ENCODE results near the gene SAMD4B. TPM values are rescaled to one million over a fixed set of nuclear protein-coding genes. Genes with fewer than 3 reads are reported as not detected.

Gene SAMD4B
- total and polyA plus RNA-seq, 9 of the 15 experiments (the other 6 are each of a cell fraction or from before 2014, with no cell fraction given), result 3.4 to 90.5 (median 38.0) TPM

- TF ChIP-seq HMBOX1 (IDR thresholded peaks at IDR 0.05) (no peak), ZNF224 (CRISPR knock-in tag; IDR thresholded peaks at IDR 0.05) (no peak), SOX6 (IDR thresholded peaks at IDR 0.05) (peak; percentile 76), CXXC5 (CRISPR knock-in tag; IDR thresholded peaks at IDR 0.05) (peak; percentile 97), JUN (IDR thresholded peaks at IDR 0.05; ENCODE audit: borderline replicate concordance, low read depth, low read length) (peak; percentile 39; the same call in 1 of the 2 replicates), JUN (CRISPR knock-in tag; IDR thresholded peaks at IDR 0.05; ENCODE audit: borderline replicate concordance) (no peak; the same call in 1 of the 2 replicates), ZNF696 (CRISPR knock-in tag; conservative IDR thresholded peaks at IDR 0.05) (no peak), PHF8 (IDR thresholded peaks at IDR 0.05; ENCODE audit: borderline replicate concordance, low read length) (peak; percentile 44; the same call in 1 of the 2 replicates), BCOR (IDR thresholded peaks at IDR 0.05) (peak; percentile 52), VEZF1 (CRISPR knock-in tag; IDR thresholded peaks at IDR 0.05) (peak; percentile 86), ZSCAN32 (CRISPR knock-in tag; IDR thresholded peaks at IDR 0.05) (no peak), IFI16 (CRISPR knock-in tag; IDR thresholded peaks at IDR 0.05) (no peak), ZNF174 (CRISPR knock-in tag; IDR thresholded peaks at IDR 0.05) (no peak), HOMEZ (CRISPR knock-in tag; IDR thresholded peaks at IDR 0.05) (0 out of 2 replicates have a peak, but pooled peaks have one; percentile 59), MEF2A (IDR thresholded peaks at IDR 0.05; ENCODE audit: control insufficient read depth, low read depth, low read length) (peak; percentile 91), PCBP1 (IDR thresholded peaks at IDR 0.05; ENCODE audit: low read depth, low read length, poor library complexity, severe bottlenecking) (no peak), ZBTB43 (CRISPR knock-in tag; IDR thresholded peaks at IDR 0.05) (no peak), POLR3A (IDR thresholded peaks at IDR 0.05; ENCODE audit: borderline replicate concordance, extremely low read depth, insufficient read depth, insufficient read length) (no peak), KAT8 (IDR thresholded peaks at IDR 0.05; ENCODE audit: low read depth) (no peak), HLTF (IDR thresholded peaks at IDR 0.05) (no peak), RBBP5 (IDR thresholded peaks at IDR 0.05; ENCODE audit: borderline replicate concordance, insufficient read depth, low read length, poor library complexity, severe bottlenecking) (peak; percentile 65), FOS (IDR thresholded peaks at IDR 0.05; ENCODE audit: extremely low read depth, insufficient read length) (no peak), ZBTB17 (CRISPR knock-in tag; IDR thresholded peaks at IDR 0.05) (peak; percentile 97)
Observed at GRCh38 chr19:39402346-39403300, 60.4 kb downstream of the SAMD4B start (continued).

Data from K562 (cell line).